SK-N-SH (cell line): Measurements from ENCODE around the gene FNDC3B. TPM values are rescaled to one million over a fixed set of nuclear protein-coding genes. Genes with fewer than 3 reads are reported as not detected.

Source experiments
- CTCF ChIA-PET: fragments of 300-600, 350-600 bp; formaldehyde crosslinking; extraction: SDS; loops from one replicate; lab custom pipeline; 2021; lab: Yijun Ruan, JAX
- POLR2A ChIA-PET: fragments of 350-600 bp; sonication (Branson Sonifier 250); formaldehyde crosslinking; extraction: SDS; loops from one replicate; lab custom pipeline; 2020; ENCODE audit warnings: antibody characterized with exemption, inconsistent platforms; lab: Yijun Ruan, JAX
- DNase-seq: peaks from one replicate; pipeline ENCODE4 v3.0.0; 2012
- H2AFZ ChIP-seq: fragments of 200-600 bp; sonication (generic); 2 replicates; pipeline ENCODE4 v1.8.1; 2016; ENCODE audit warnings: antibody characterized with exemption, mild to moderate bottlenecking, low read depth
- H3F3A ChIP-seq: fragments of 200-600 bp; sonication (generic); replicated peaks from 2 replicates; pipeline ENCODE3; 2016; ENCODE audit warnings: antibody characterized with exemption, mild to moderate bottlenecking; ENCODE audit not compliant: insufficient read depth
- H3K27ac ChIP-seq, 2 experiments: fragments of 200-500 bp in 1 of 2; fragments of 200-600 bp in 1 of 2; sonication (Bioruptor generic) in 1 of 2; sonication (generic), shearing (Covaris generic) in 1 of 2; 2 replicates each; pipeline versions ENCODE4 v1.5.1 to v1.6.1; 2014 to 2016; ENCODE audit warnings: low read depth in 2 of 2, inconsistent platforms in 1 of 2, low read length in 1 of 2, mild to moderate bottlenecking in 1 of 2, mixed read lengths in 1 of 2
- H3K27me3 ChIP-seq: fragments of 200-600 bp; sonication (generic), shearing (Covaris generic); 2 replicates; pipeline ENCODE4 v1.6.1; 2016; ENCODE audit warnings: mixed run types; ENCODE audit not compliant: insufficient read depth
- H3K36me3 ChIP-seq, 2 experiments: fragments of 200-500 bp in 1 of 2; fragments of 200-600 bp in 1 of 2; sonication (Bioruptor generic) in 1 of 2; sonication (generic) in 1 of 2; replicated peaks in 1 of 2; 2 replicates each; pipeline versions ENCODE3 to v1.5.1; 2014 to 2016; ENCODE audit warnings: low read length in 1 of 2, mild to moderate bottlenecking in 1 of 2; ENCODE audit not compliant: insufficient read depth in 2 of 2, control insufficient read depth in 1 of 2
- H3K4me1 ChIP-seq, 2 experiments: fragments of 200-500 bp in 1 of 2; fragments of 200-600 bp in 1 of 2; sonication (Bioruptor generic) in 1 of 2; sonication (generic), shearing (Covaris generic) in 1 of 2; 2 replicates each; pipeline versions ENCODE4 v1.5.1 to v1.6.1; 2014 to 2016; ENCODE audit warnings: low read depth in 1 of 2, low read length in 1 of 2, mixed run types in 1 of 2; ENCODE audit not compliant: insufficient read depth in 2 of 2, control insufficient read depth in 1 of 2
- H3K4me2 ChIP-seq: fragments of 200-600 bp; sonication (generic), shearing (Covaris generic); 2 replicates; pipeline ENCODE4 v1.6.1; 2017; ENCODE audit warnings: mixed run types
- H3K4me3 ChIP-seq, 2 experiments: fragments of 200-500 bp in 1 of 2; fragments of 200-600 bp in 1 of 2; sonication (Bioruptor generic) in 1 of 2; sonication (generic), shearing (Covaris generic) in 1 of 2; 2 replicates each; pipeline versions ENCODE4 v1.5.1 to v1.8.1; 2014 to 2016; ENCODE audit warnings: low read depth in 2 of 2, inconsistent platforms in 1 of 2, low read length in 1 of 2, mild to moderate bottlenecking in 1 of 2, mixed read lengths in 1 of 2, moderate library complexity in 1 of 2
- H3K79me2 ChIP-seq: fragments of 200-600 bp; sonication (generic); 2 replicates; pipeline ENCODE4 v1.8.1; 2017; ENCODE audit warnings: mild to moderate bottlenecking; ENCODE audit not compliant: insufficient read depth
- H3K9ac ChIP-seq: fragments of 200-600 bp; sonication (generic); 2 replicates; pipeline ENCODE4 v1.6.1; 2017; ENCODE audit warnings: mixed run types
- H3K9me2 ChIP-seq: fragments of 200-600 bp; sonication (generic); 2 replicates; pipeline ENCODE4 v1.6.1; 2017; ENCODE audit warnings: mixed run types
- H3K9me3 ChIP-seq: fragments of 200-600 bp; sonication (generic); 2 replicates; pipeline ENCODE4 v1.6.1; 2017; ENCODE audit warnings: mixed run types, mild to moderate bottlenecking, moderate library complexity
- H4K20me1 ChIP-seq: fragments of 200-600 bp; sonication (generic); 2 replicates; pipeline ENCODE4 v1.6.1; 2017; ENCODE audit warnings: mild to moderate bottlenecking, mixed run types; ENCODE audit not compliant: insufficient read depth
- ELF1 ChIP-seq: IDR thresholded peaks from 2 replicates; pipeline ENCODE4 v1.4.0; 2012
- EP300 ChIP-seq, 2 experiments: IDR thresholded peaks; 2 replicates each; pipeline versions ENCODE4 v1.4.0 to v1.6.1; 2012; ENCODE audit warnings: borderline replicate concordance in 1 of 2, low read depth in 1 of 2, low read length in 1 of 2
- EZH2phosphoT487 ChIP-seq: fragments of 200-600 bp; sonication (generic); IDR thresholded peaks from 2 replicates; pipeline ENCODE4 v1.6.1; 2017; ENCODE audit warnings: low read depth, mixed run types, mild to moderate bottlenecking, antibody characterized with exemption, moderate library complexity, borderline replicate concordance
- FOSL2 ChIP-seq: IDR thresholded peaks from 2 replicates; pipeline ENCODE4 v1.4.0; 2012; ENCODE audit warnings: low read depth, mild to moderate bottlenecking, moderate library complexity, borderline replicate concordance
- FOXM1 ChIP-seq: IDR thresholded peaks from 2 replicates; pipeline ENCODE4 v1.4.0; 2012; ENCODE audit warnings: low read depth, mild to moderate bottlenecking
- GABPA ChIP-seq: IDR thresholded peaks from 2 replicates; pipeline ENCODE4 v1.4.0; 2012; ENCODE audit warnings: low read depth, mild to moderate bottlenecking
- GATA2 ChIP-seq: sonication (generic); formaldehyde crosslinking; IDR thresholded peaks from 2 replicates; pipeline ENCODE4 v1.5.0; 2020; ENCODE audit warnings: mild to moderate bottlenecking, missing genetic modification reagents
- JUND ChIP-seq: IDR thresholded peaks from 2 replicates; pipeline ENCODE4 v1.4.0; 2012
- MEF2A ChIP-seq: IDR thresholded peaks from 2 replicates; pipeline ENCODE4 v1.4.0; 2012; ENCODE audit warnings: low read depth, borderline replicate concordance
- MXI1 ChIP-seq: IDR thresholded peaks from 2 replicates; pipeline ENCODE4 v1.6.1; 2012; ENCODE audit warnings: mild to moderate bottlenecking, low read depth, low read length, improper control_type of control experiment
- POLR2AphosphoS5 ChIP-seq: IDR thresholded peaks from 2 replicates; pipeline ENCODE4 v1.6.1; 2012; ENCODE audit warnings: low read depth, low read length
- RAD21 ChIP-seq: IDR thresholded peaks from 2 replicates; pipeline ENCODE4 v1.6.1; 2012; ENCODE audit warnings: mild to moderate bottlenecking, low read length
- RCOR1 ChIP-seq: fragments of 150-350 bp; IDR thresholded peaks from 2 replicates; pipeline ENCODE4 v1.6.1; 2017; ENCODE audit warnings: antibody characterized with exemption, low read length
- REST ChIP-seq: IDR thresholded peaks from 2 replicates; pipeline ENCODE4 v1.6.1; 2012; ENCODE audit warnings: mild to moderate bottlenecking, low read depth, low read length, moderate library complexity
- RXRA ChIP-seq: IDR thresholded peaks from 2 replicates; pipeline ENCODE4 v1.4.0; 2012; ENCODE audit warnings: low read depth, mild to moderate bottlenecking, borderline replicate concordance
- SIN3A ChIP-seq: IDR thresholded peaks from 2 replicates; pipeline ENCODE4 v1.6.1; 2012; ENCODE audit warnings: low read depth, mild to moderate bottlenecking, low read length, moderate library complexity, borderline replicate concordance
- SMC3 ChIP-seq: IDR thresholded peaks from 2 replicates; pipeline ENCODE4 v1.6.1; 2012; ENCODE audit warnings: low read depth, low read length, improper control_type of control experiment
- TAF1 ChIP-seq: IDR thresholded peaks from 2 replicates; pipeline ENCODE4 v1.6.1; 2012; ENCODE audit warnings: low read depth, mild to moderate bottlenecking, low read length, moderate library complexity, borderline replicate concordance
- TCF12 ChIP-seq: IDR thresholded peaks from 2 replicates; pipeline ENCODE4 v1.4.0; 2012
- TEAD4 ChIP-seq: IDR thresholded peaks from 2 replicates; pipeline ENCODE4 v1.4.0; 2012; ENCODE audit warnings: mild to moderate bottlenecking, borderline replicate concordance; ENCODE audit not compliant: insufficient read depth
- YY1 ChIP-seq: IDR thresholded peaks from 2 replicates; pipeline ENCODE4 v1.4.0; 2012; ENCODE audit warnings: low read depth, mild to moderate bottlenecking
- ZBTB33 ChIP-seq: IDR thresholded peaks from 2 replicates; pipeline ENCODE4 v1.4.0; 2012; ENCODE audit warnings: low read depth, borderline replicate concordance
- WGBS: methylation state at CpG from one replicate; pipeline ENCODE4 v1.1.6; 2017; ENCODE audit warnings: low lambda C conversion rate; 5-methylcytosine and 5-hydroxymethylcytosine counted together
- polyA plus RNA-seq, 3 experiments: library from polyadenylated mRNA; depleted of rRNA; stranded (reverse); fragments of >200 nt; gene quantifications; 2 replicates each; pipeline ENCODE4 v1.2.3, GENCODE V29; 2012
- TF ChIP-seq, protein P1 (sequence below): IDR thresholded peaks from 2 replicates; pipeline ENCODE4; 2012

The FNDC3B gene
- polyA plus RNA-seq, 1 of the 3 experiments (the other 2 are of a cell fraction): 10.4 TPM

DNA sequence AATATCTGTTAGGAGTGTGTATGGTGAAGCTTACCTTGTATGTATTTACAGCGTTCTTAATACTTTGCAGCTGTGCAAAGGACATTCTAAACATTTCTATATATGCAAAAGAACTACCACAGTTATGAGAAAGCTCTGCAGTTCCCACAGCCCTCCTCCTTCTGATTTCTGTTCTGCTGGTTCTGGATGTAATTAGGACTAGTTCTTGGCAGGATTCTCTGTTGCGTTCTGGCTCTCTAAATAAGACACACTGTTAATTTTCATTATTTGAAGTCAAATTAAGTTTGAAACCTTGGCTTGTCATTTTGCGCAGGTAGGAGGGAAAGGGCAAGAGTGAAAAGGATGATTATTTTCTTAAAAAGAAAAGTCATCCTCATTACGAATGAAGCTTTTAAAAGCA lies 76.4 kb downstream of the FNDC3B start:
- H3K27me3 ChIP-seq: no peaks in the 10 kb centered on the region
- H3K9me3 ChIP-seq: no peaks in the 10 kb centered on the region
- H3F3A ChIP-seq: no peaks in the 10 kb centered on the region
- no peaks in the 10 kb centered on the region for H3K9me2 ChIP-seq
- CTCF ChIA-PET: interaction anchor here (0.7 kb wide), 1 partner anchor 13 kb away, joined by 3 read pairs; no protein-coding TSS in a partner anchor
- H3K4me2 ChIP-seq: no peak overlapping the region
- H3K9ac ChIP-seq: no peak overlapping the region
- H3K4me3 ChIP-seq: no peak overlapping the region
- no peak for DNase-seq
- TF ChIP-seq ZBTB33 (no peak), SIN3A (no peak), TAF1 (no peak), GABPA (no peak), FOSL2 (no peak), TCF12 (no peak), ELF1 (no peak)
- peaks cover 45% of the 10 kb centered on the region for H4K20me1 ChIP-seq
- WGBS: 63% methylated on average over 4 of the region's 4 CpGs
- peaks cover 89% of the 10 kb centered on the region for H3K79me2 ChIP-seq
- H3K27ac ChIP-seq: peak overlapping the region; percentile 17 to 64; a peak in 3 of 4 replicates
- POLR2A ChIA-PET: no interaction called here
- H3K4me1 ChIP-seq: peaks cover 0 to 16% of the 10 kb centered on the region in 2 experiments; a peak in 3 of 4 replicates
- peaks cover 30 to 50% of the 10 kb centered on the region in 2 experiments for H3K36me3 ChIP-seq
- H2AFZ ChIP-seq: no peak overlapping the region

DNA sequence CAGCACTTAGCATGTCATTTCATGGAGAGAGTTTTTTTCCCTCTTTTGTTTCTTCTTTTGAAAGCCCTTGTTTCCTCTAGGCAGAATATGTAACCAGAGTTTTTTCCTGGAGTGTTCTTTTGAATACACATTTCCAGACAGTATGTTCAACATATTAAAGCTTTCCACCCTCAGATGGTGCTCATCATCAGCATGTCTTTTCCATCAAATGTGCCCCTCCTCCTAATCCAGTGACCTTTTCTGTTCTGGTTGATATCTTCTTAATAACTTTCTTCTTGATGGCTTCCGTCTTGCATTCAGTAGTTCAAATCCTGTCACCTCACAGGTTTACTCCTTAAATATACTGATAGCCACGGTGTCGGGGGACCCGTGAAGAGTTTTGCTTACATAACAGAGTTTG lies 78.6 kb downstream of the FNDC3B start:
- Histone ChIP-seq H3K9ac (no peak overlapping the region), H3F3A (no peaks in the 10 kb centered on the region), H2AFZ (no peak overlapping the region), H3K9me2 (no peaks in the 10 kb centered on the region), H3K79me2 (peaks cover 88% of the 10 kb centered on the region), H3K9me3 (no peaks in the 10 kb centered on the region), H3K4me2 (no peak overlapping the region), H3K27me3 (no peaks in the 10 kb centered on the region), H3K4me1 (peaks cover 0 to 18% of the 10 kb centered on the region in 2 experiments; a peak in 3 of 4 replicates), H4K20me1 (peaks cover 26% of the 10 kb centered on the region), H3K36me3 (peaks cover 22 to 61% of the 10 kb centered on the region in 2 experiments)
- DNase-seq: no peak
- POLR2A ChIA-PET: no interaction called here
- CTCF ChIA-PET: interaction anchor here (1.6 kb wide), 1 partner anchor 10 kb away, joined by 6 read pairs; no protein-coding TSS in a partner anchor
- WGBS: 97% methylated on average over 4 of the region's 4 CpGs
- no peak for TF ChIP-seq JUND
- TF ChIP-seq RAD21: no peak
- no peak for TF ChIP-seq RXRA
- TF ChIP-seq MEF2A: no peak
- TF ChIP-seq POLR2AphosphoS5: no peak
- no peak for TF ChIP-seq EP300 (IDR thresholded peaks at IDR 0.05; ENCODE audit: borderline replicate concordance in 1 of 2, low read depth in 1 of 2, low read length in 1 of 2)
- TF ChIP-seq RCOR1: no peak
- TF ChIP-seq EZH2phosphoT487: no peak
- no peak for TF ChIP-seq YY1
- no peak for TF ChIP-seq GATA2
- TF ChIP-seq REST: no peak
- no peak for TF ChIP-seq TCF12
- TF ChIP-seq, protein P1, sequence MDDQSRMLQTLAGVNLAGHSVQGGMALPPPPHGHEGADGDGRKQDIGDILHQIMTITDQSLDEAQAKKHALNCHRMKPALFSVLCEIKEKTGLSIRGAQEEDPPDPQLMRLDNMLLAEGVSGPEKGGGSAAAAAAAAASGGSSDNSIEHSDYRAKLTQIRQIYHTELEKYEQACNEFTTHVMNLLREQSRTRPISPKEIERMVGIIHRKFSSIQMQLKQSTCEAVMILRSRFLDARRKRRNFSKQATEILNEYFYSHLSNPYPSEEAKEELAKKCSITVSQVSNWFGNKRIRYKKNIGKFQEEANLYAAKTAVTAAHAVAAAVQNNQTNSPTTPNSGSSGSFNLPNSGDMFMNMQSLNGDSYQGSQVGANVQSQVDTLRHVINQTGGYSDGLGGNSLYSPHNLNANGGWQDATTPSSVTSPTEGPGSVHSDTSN: no peak
- no peak for TF ChIP-seq FOXM1
- TF ChIP-seq SMC3: no peak
- TF ChIP-seq TEAD4: no peak
- no peak for TF ChIP-seq MXI1
- TF ChIP-seq, all 33 proteins: peak for 0
- Histone ChIP-seq H3K27ac (no peak overlapping the region; a peak in 1 of 4 replicates), H3K4me3 (no peak overlapping the region)
